CD14-positive monocyte (primary cell): Measurements from ENCODE around the gene C2orf76. TPM values are rescaled to one million over a fixed set of nuclear protein-coding genes. Genes with fewer than 3 reads are reported as not detected.

ENCODE experiments used
- DNase-seq, 3 donors: peaks; one replicate each; pipeline ENCODE4 v3.0.0-alpha.2; 2011 to 2022
- H2AFZ ChIP-seq: 2 replicates; pipeline ENCODE4 v1.6.0; 2012; ENCODE audit warnings: mild to moderate bottlenecking, low read depth, low read length, inconsistent platforms; ENCODE audit not compliant: insufficient read depth, poor library complexity, severe bottlenecking
- H3K27ac ChIP-seq, 2 donors: 1 replicate in 1 of 2; 2 replicates in 1 of 2; pipeline ENCODE4 v1.5.1; 2012 to 2013; ENCODE audit warnings: low read length in 2 of 2, control low read depth in 1 of 2, inconsistent platforms in 1 of 2, low read depth in 1 of 2, mild to moderate bottlenecking in 1 of 2
- H3K27me3 ChIP-seq, 2 donors: one replicate each; pipeline versions ENCODE4 v1.6.0 to v1.6.1; 2011 to 2013; ENCODE audit warnings: low read length in 2 of 2; ENCODE audit not compliant: control insufficient read depth in 2 of 2, insufficient read depth in 2 of 2
- H3K36me3 ChIP-seq, 2 donors: replicated peaks in 1 of 2; 1 replicate in 1 of 2; 2 replicates in 1 of 2; pipeline versions ENCODE4 v1.5.1 to v1.6.1; 2012 to 2013; ENCODE audit warnings: low read length in 2 of 2, control low read depth in 1 of 2, inconsistent platforms in 1 of 2, mild to moderate bottlenecking in 1 of 2; ENCODE audit not compliant: insufficient read depth in 2 of 2, control insufficient read depth in 1 of 2
- H3K4me1 ChIP-seq, 2 donors: 1 replicate in 1 of 2; 2 replicates in 1 of 2; pipeline versions ENCODE4 v1.5.1 to v1.6.1; 2012 to 2013; ENCODE audit warnings: low read length in 2 of 2, control low read depth in 1 of 2, inconsistent platforms in 1 of 2, mild to moderate bottlenecking in 1 of 2, moderate library complexity in 1 of 2; ENCODE audit not compliant: insufficient read depth in 2 of 2, control insufficient read depth in 1 of 2
- H3K4me2 ChIP-seq: replicated peaks from 2 replicates; pipeline ENCODE3; 2012; ENCODE audit warnings: low read length, moderate library complexity, mild to moderate bottlenecking; ENCODE audit not compliant: poor library complexity, severe bottlenecking; ENCODE audit errors: extremely low read depth
- H3K4me3 ChIP-seq, 3 experiments: fragments of 200-600 bp in 1 of 3; sonication (generic) in 1 of 3; replicated peaks in 1 of 3; 1 replicate in 2 of 3; 2 replicates in 1 of 3; pipeline ENCODE4 v1.5.1; 2011 to 2013; ENCODE audit warnings: low read length in 3 of 3, mild to moderate bottlenecking in 3 of 3, control low read depth in 2 of 3, low read depth in 2 of 3, inconsistent platforms in 1 of 3, moderate library complexity in 1 of 3
- H3K79me2 ChIP-seq: 2 replicates; pipeline ENCODE4 v1.6.0; 2012; ENCODE audit warnings: mild to moderate bottlenecking, control low read depth, inconsistent platforms, low read length, moderate library complexity; ENCODE audit not compliant: insufficient read depth
- H3K9ac ChIP-seq: 2 replicates; pipeline ENCODE4 v1.6.0; 2017; ENCODE audit warnings: low read length, mild to moderate bottlenecking; ENCODE audit not compliant: insufficient read depth, poor library complexity, severe bottlenecking
- H3K9me3 ChIP-seq, 2 donors: replicated peaks in 1 of 2; 1 replicate in 1 of 2; 2 replicates in 1 of 2; pipeline versions ENCODE4 v1.5.1 to v1.6.1; 2012 to 2013; ENCODE audit warnings: low read length in 2 of 2, control low read depth in 1 of 2; ENCODE audit not compliant: control insufficient read depth in 1 of 2, insufficient read depth in 1 of 2
- H4K20me1 ChIP-seq: 2 replicates; pipeline ENCODE4 v1.6.0; 2012; ENCODE audit warnings: mild to moderate bottlenecking, low read length, control low read depth, moderate library complexity; ENCODE audit not compliant: insufficient read depth
- H3K27ac Mint-ChIP-seq, 7 donors: one replicate each; pipeline ENCODE4 v1.8.0; 2020; ENCODE audit warnings: mild to moderate bottlenecking in 7 of 7, mixed read lengths in 7 of 7, moderate library complexity in 6 of 7, inconsistent platforms in 2 of 7
- H3K27me3 Mint-ChIP-seq, 3 donors: one replicate each; pipeline ENCODE4 v1.8.0; 2021 to 2022; ENCODE audit warnings: low read depth in 3 of 3, mild to moderate bottlenecking in 3 of 3, mixed read lengths in 3 of 3, moderate library complexity in 3 of 3, inconsistent platforms in 1 of 3
- H3K36me3 Mint-ChIP-seq, 2 donors: one replicate each; pipeline ENCODE4 v1.8.0; 2020; ENCODE audit warnings: mixed read lengths in 2 of 2, inconsistent platforms in 1 of 2, mild to moderate bottlenecking in 1 of 2
- H3K4me1 Mint-ChIP-seq: one replicate; pipeline ENCODE4 v1.8.0; 2020; ENCODE audit warnings: mild to moderate bottlenecking, mixed read lengths
- H3K4me3 Mint-ChIP-seq, 2 donors: one replicate each; pipeline ENCODE4 v1.8.0; 2020; ENCODE audit warnings: mild to moderate bottlenecking in 2 of 2, mixed read lengths in 2 of 2, moderate library complexity in 1 of 2
- H3K9me3 Mint-ChIP-seq, 7 donors: one replicate each; pipeline ENCODE4 v1.8.0; 2020 to 2022; ENCODE audit warnings: mixed read lengths in 7 of 7, mild to moderate bottlenecking in 6 of 7, moderate library complexity in 6 of 7, inconsistent platforms in 2 of 7
- WGBS: methylation state at CpG from one replicate; pipeline ENCODE4 v1.1.5; 2013; ENCODE audit warnings: missing lambda C conversion rate; ENCODE audit not compliant: insufficient coverage; 5-methylcytosine and 5-hydroxymethylcytosine counted together
- intact Hi-C, 2 donors: fragments of 100-400 bp; cut with micrococcal nuclease; formaldehyde crosslinking; loops; one replicate each; pipeline versions ENCODE4 v1.15.0 to v1.15.1; 2023
- polyA plus RNA-seq, 3 donors: library from polyadenylated mRNA; depleted of rRNA in 1 of 3; unstranded in 2 of 3; stranded (reverse) in 1 of 3; fragments of 300-500 nt in 2 of 3; fragments of >200 nt in 1 of 3; fragmentation: Illumina TruSeq in 2 of 3; gene quantifications; 1 replicate in 2 of 3; 2 replicates in 1 of 3; pipeline ENCODE4 v1.2.3, GENCODE V29; 2012 to 2021
- TF ChIP-seq, protein P1 (sequence below): fragments of 200-600 bp; IDR thresholded peaks from one replicate; pipeline ENCODE4 v1.8.0; 2022; ENCODE audit warnings: antibody characterized with exemption, mild to moderate bottlenecking

Gene C2orf76
- polyA plus RNA-seq, 3 donors: 9.7 to 32.5 (median 31.0) TPM

DNA sequence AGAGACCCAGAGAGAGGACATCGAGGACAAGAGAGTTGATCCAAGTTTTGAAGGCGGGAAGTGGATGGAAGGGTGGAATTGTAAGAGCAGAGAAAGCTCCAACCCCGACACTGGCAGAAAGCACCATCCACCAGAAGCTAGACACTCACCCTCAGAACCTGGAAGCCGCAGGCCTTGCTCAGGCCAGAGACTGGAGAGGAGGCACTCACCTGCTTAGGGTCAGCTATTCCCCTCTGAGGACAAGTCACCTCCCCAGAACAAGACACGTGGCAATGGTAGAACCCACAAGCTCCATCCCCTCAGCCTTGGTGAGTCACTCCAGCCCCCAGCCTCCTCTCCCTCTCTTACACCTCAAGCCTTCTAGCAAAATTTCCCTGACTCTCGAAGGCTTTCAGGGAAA lies 78.1 kb downstream of the C2orf76 start:
- DNase-seq: no peak
- 67% methylated on average over 3 of the region's 6 CpGs for WGBS
- H4K20me1 ChIP-seq: no peaks in the 10 kb centered on the region
- H3K27ac ChIP-seq: no peak overlapping the region
- H3K4me1 ChIP-seq: peaks cover 9 to 11% of the 10 kb centered on the region in 2 donors
- Mint-ChIP-seq H3K27ac (no peak overlapping the region), H3K4me3 (no peak overlapping the region), H3K36me3 (peaks cover 0 to 6% of the 10 kb centered on the region in 2 donors), H3K4me1 (peaks cover 12% of the 10 kb centered on the region), H3K27me3 (peaks cover 0 to 4% (median 3%) of the 10 kb centered on the region in 3 donors), H3K9me3 (no peaks in the 10 kb centered on the region)
- no peak overlapping the region for H2AFZ ChIP-seq
- H3K79me2 ChIP-seq: no peaks in the 10 kb centered on the region
- H3K27me3 ChIP-seq: no peaks in the 10 kb centered on the region
- H3K9ac ChIP-seq: no peak overlapping the region
- TF ChIP-seq, protein P1, sequence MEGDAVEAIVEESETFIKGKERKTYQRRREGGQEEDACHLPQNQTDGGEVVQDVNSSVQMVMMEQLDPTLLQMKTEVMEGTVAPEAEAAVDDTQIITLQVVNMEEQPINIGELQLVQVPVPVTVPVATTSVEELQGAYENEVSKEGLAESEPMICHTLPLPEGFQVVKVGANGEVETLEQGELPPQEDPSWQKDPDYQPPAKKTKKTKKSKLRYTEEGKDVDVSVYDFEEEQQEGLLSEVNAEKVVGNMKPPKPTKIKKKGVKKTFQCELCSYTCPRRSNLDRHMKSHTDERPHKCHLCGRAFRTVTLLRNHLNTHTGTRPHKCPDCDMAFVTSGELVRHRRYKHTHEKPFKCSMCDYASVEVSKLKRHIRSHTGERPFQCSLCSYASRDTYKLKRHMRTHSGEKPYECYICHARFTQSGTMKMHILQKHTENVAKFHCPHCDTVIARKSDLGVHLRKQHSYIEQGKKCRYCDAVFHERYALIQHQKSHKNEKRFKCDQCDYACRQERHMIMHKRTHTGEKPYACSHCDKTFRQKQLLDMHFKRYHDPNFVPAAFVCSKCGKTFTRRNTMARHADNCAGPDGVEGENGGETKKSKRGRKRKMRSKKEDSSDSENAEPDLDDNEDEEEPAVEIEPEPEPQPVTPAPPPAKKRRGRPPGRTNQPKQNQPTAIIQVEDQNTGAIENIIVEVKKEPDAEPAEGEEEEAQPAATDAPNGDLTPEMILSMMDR: no peak
- intact Hi-C loops: loop anchor here in 1 of 2 donors (10.0 kb wide), 1 partner anchor 404 kb away; no protein-coding TSS in a partner anchor
- no peak overlapping the region for H3K4me3 ChIP-seq
- H3K4me2 ChIP-seq: no peak overlapping the region
- H3K36me3 ChIP-seq: no peaks in the 10 kb centered on the region
- H3K9me3 ChIP-seq: no peaks in the 10 kb centered on the region

GRCh38 chr2:119286661-119287060 lies 80.0 kb downstream of the C2orf76 start:
- H3K4me3 Mint-ChIP-seq: no peak overlapping the region
- Histone ChIP-seq H3K36me3 (no peaks in the 10 kb centered on the region), H2AFZ (no peak overlapping the region), H4K20me1 (no peaks in the 10 kb centered on the region), H3K27me3 (no peaks in the 10 kb centered on the region), H3K4me1 (peaks cover 28 to 30% of the 10 kb centered on the region in 2 donors), H3K9ac (no peak overlapping the region), H3K4me3 (no peak overlapping the region), H3K4me2 (no peak overlapping the region), H3K9me3 (no peaks in the 10 kb centered on the region), H3K79me2 (no peaks in the 10 kb centered on the region), H3K27ac (no peak overlapping the region)
- peak overlapping the region in 2 of 7 donors; percentile 7 to 54 for H3K27ac Mint-ChIP-seq
- intact Hi-C loops: loop anchor here in 1 of 2 donors (10.0 kb wide), 1 partner anchor 402 kb away; no protein-coding TSS in a partner anchor
- TF ChIP-seq, protein P1: no peak
- H3K27me3 Mint-ChIP-seq: peaks cover 0 to 2% (median 1%) of the 10 kb centered on the region in 3 donors
- H3K9me3 Mint-ChIP-seq: no peaks in the 10 kb centered on the region
- 100% methylated on average over 5 of the region's 8 CpGs for WGBS
- no peak for DNase-seq
- peaks cover 0 to 6% of the 10 kb centered on the region in 2 donors for H3K36me3 Mint-ChIP-seq
- peaks cover 29% of the 10 kb centered on the region for H3K4me1 Mint-ChIP-seq
